HG02852 (cell line): ENCODE results near the gene TECPR2.
A peak's percentile ranks its signal among the peaks of the same experiment; 100 is the strongest.
"Not testable (repeated sequence)": the region's sequence is repeated elsewhere in the genome, so short reads cannot be mapped to it uniquely, and the experiment has no call there.

Experiments used
- ATAC-seq: cut with Tn5 transposase; IDR thresholded peaks from one replicate; pipeline ENCODE4 v1.9.1; 2021; ENCODE audit warnings: mild to moderate bottlenecking, moderate library complexity; ENCODE audit not compliant: unreplicated experiment

The TECPR2 gene

GRCh38 chr14:102508410-102508773 lies 145.7 kb downstream of the TECPR2 start:
- no peak for ATAC-seq

- peak; percentile 5 for ATAC-seq
Measured at GRCh38 chr14:102508774-102509745, 146.3 kb downstream of the TECPR2 start.

GRCh38 chr14:102509746-102510615 lies 147.2 kb downstream of the TECPR2 start, which contains the start of gene ANKRD9:
Gene ANKRD9 (minus strand): TSS chr14:102509776. CDS start chr14:102507889, 1,887 bp downstream.
- ATAC-seq, result peak; percentile 87

GRCh38 chr14:102510616-102511520 lies 148.1 kb downstream of the TECPR2 start:
- ATAC-seq, result no peak

- ATAC-seq, result no peak
Measured at GRCh38 chr14:102511538-102511937, 148.8 kb downstream of the TECPR2 start.

GRCh38 chr14:102512793-102513300 lies 150.1 kb downstream of the TECPR2 start:
- ATAC-seq, result no peak

- no peak for ATAC-seq
Measured at GRCh38 chr14:102513899-102514772, 151.4 kb downstream of the TECPR2 start.

GRCh38 chr14:102514987-102515733 lies 152.4 kb downstream of the TECPR2 start:
- no peak for ATAC-seq

- no peak for ATAC-seq
Measured at GRCh38 chr14:102516531-102517391, 154.0 kb downstream of the TECPR2 start.

GRCh38 chr14:102517392-102518062 lies 154.8 kb downstream of the TECPR2 start:
- ATAC-seq, result no peak

- ATAC-seq, result no peak
Measured at GRCh38 chr14:102518063-102518648, 155.4 kb downstream of the TECPR2 start.

- not testable (repeated sequence) for ATAC-seq
Measured at GRCh38 chr14:102519709-102520108, 157.0 kb downstream of the TECPR2 start.

- no peak for ATAC-seq
Measured at GRCh38 chr14:102523200-102523568, 160.4 kb downstream of the TECPR2 start.

- no peak for ATAC-seq
Measured at GRCh38 chr14:102523569-102524450, 161.1 kb downstream of the TECPR2 start.

- ATAC-seq, result peak; percentile 97
Measured at GRCh38 chr14:102524451-102525218, 161.9 kb downstream of the TECPR2 start.
